ENCODE data around the gene A1BG.
"Not testable (repeated sequence)": the region's sequence is repeated elsewhere in the genome, so short reads cannot be mapped to it uniquely, and the experiment has no call there.

A1BG gene

DNA sequence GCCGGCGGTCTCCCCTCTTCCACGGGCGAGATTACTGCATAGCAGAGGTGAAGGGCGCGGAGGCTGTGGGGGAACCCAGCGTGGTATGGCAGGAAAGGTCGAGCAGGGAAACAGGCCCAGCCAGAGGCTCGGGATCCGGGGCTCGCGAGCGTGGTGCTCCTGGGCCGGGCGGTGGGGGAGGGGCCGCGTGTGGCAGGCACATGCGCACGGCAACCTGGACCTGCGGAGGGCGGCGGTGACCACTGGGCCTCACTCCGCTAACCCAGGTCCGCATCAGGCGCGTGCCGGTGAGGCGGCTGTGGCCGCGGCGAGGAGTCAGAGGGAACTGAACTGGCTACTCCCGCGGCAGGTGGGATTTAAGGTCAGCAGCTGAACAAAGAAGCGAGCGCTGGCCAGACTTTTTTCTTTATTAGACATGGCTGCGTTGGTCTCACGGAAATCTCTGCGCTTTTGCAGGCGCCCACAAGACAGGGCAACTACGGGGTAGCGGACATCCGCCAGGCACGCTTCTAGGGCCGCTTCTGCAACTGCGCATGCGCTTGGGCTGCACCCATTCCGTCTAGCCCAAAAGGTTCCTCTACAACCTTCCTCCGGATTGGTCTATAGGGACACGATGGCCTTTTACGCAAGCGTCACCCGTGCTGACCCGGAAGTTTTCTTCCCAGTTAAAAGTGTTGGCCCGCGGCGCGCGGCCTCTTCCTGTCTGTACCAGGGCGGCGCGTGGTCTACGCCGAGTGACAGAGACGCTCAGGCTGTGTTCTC lies 33.5 kb upstream of the A1BG start, which contains the start of gene RPS5:
Gene RPS5, plus strand, starts transcription at position 694 of the 762 bp plus-strand sequence. CDS start 869 bp downstream, outside the sequence.
- DNase-seq (ENCODE audit: extremely low read depth in 1 of 2, low read depth in 1 of 2): peak; percentile 89 to 92

DNA sequence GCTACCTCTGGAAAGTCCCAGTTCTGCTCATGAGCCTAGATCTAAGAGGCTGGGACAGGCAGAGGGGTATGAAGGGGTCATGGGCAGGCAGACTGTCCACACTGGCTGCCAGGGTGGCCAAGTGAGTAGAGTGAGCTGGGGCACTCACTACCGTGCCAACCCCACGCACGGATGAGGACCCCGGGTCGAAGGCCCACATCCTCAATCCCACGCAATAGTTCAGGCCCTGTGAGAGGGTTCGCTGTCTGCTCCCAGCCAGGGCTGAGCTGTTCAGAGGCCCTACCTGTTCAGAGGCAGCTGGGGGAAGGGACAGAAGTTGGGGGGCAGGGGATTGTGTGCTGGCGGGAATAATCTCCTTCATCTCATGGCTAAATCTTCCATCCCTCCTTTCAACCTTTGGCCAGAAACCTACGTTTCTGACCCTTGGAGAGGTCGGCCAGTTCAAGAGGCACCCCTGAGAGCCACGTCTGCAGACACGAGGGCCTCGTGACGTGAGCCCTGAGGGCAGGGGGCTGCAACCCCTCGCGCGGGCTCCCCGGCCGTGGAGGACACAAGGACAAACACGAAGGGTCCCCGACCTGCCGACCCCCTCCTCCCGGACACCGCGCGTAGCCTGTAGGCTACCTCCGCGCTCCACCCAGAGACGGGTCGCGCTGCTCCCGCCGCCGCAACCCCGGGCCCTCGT lies 32.7 kb upstream of the A1BG start:
- DNase-seq (ENCODE audit: extremely low read depth in 1 of 2, low read depth in 1 of 2): no peak

DNA sequence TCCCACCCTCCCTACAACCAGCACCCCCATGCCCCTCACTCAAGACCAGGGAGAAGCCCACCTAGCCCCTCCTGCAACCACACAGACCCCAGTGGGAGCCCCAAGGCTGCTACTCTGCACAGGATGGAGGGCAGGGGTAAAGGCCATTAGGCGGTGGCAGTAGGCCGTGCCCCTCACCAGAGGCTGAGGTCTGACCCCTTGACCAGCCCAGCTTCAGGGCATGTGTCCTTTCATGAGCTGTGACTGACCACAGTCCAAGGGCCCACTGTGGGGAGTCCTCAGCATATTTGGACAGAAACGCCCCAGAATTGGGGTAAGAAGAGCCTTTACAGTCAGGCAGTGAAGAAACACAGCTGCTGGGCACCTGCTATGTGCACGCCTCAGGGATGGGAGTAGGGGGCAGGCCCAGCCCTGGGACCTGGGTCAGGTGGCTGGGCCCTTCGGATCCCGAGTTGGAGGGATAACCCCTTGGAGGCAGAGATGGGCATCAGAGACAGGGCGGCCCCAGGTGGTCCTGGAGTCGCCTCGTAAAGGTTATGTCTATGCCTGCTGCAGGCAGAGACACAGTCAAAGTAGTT lies 32.1 kb upstream of the A1BG start:
- no peak for DNase-seq (ENCODE audit: extremely low read depth in 1 of 2, low read depth in 1 of 2)

DNA sequence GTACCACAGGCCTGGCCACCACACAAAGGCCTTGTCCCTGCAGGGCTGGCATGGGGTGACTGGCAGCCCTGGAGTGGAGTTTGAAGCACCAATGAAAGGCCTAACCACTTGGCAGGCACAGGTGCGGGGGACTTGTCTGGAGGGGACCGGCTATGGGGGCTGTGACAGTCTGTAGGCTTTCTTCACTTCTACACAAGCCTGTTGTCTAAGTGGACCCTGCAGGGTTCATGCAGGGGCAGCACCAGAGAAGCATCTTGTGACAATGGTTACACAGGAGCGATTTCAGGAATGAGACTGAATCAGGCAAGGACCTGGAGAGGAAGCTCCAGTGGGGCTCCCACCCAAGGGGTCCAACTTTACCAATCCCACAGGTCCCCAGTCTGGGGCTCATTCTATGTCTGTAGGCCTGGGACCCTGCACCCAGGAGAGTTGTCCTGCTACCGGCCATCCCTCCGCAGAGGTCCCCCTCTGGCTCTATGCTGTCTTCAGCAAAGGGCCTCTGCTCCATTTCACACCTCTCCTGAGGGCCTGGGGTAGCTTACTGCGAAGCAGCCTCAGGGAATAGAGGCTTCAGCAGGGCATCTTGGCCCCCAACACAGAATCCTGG lies 29.8 kb upstream of the A1BG start:
- no peak for DNase-seq (ENCODE audit: extremely low read depth in 1 of 2, low read depth in 1 of 2)

DNA sequence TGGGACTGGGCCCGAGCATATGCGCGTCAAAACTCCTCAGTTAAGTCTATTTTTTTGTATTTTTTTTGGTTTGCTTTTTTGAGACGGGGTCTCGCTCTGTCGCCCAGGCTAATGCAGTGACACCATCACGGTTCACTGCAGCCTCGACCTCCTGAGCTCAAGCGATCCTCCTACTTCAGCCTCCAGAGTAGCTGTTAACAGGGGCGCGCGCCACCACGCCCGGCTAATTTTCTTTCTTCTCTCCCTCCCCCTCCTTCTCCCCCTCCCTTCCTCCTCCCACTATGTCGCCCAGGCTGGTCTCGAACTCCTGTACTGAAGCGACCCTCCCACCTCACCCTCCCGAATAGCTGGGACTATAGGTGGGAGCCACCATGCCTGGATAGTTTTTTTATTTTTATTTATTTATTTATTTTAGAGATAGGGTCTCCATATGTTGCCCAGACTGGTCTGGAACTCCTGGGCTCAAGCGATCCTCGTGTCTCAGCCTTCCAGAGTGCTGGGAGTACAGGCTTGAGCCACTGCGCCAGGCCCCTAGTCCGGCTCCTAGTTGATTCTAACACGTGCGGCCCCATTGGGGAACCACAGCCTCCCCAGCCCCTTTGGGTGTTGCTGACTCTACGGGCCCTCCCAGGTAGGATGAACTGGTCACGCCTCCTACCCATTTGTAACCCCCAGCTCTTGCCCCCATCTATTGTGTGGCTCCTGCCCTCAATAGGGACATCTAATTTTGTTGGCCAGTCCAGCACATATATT lies 28.3 kb upstream of the A1BG start:
- no peak for DNase-seq (ENCODE audit: extremely low read depth in 1 of 2, low read depth in 1 of 2)

DNA sequence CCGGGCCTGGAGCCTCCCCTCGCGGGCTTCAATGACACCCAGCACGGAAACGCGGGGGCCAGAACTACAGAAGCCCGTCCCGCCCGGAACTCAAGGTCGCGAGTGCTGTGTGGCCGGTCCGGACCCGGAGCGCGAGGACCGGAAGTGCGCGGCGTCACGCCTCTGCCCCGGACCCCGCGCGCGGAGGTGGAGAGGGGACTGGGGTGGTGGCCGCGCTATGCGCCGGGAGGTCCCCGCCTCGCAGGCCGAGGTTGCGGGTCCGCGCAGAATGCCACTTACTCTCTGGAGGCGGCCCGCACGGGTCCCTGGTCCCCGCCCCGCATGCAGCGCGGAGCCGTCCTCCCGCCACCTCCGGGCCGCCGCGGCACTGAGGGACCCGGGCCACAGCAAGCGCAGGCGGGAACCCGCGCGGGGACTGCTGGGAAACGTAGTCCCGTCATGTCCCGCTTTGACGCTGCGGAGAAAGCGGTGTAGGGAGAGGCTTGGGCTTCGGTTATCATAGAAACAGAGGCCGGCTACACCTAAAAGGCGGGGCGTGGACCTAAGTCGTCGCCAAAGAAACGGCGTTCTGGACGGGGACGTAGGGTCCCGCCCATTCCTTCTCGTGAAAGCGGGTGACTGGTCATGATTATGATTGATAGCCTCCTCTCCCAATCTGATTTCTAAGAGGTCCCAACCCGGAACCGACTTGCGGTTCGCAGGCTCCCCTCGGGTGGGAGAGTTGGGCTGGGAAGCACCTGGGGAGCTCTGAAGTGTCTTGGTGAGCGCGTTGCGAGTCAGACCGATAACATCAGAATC lies 27.6 kb upstream of the A1BG start, which contains the start of gene ZNF837:
Gene ZNF837, minus strand, starts transcription at position 369 of the 798 bp plus-strand sequence. CDS start 11,698 bp downstream, outside the sequence.
- peak; percentile 95 to 96 for DNase-seq (ENCODE audit: extremely low read depth in 1 of 2, low read depth in 1 of 2)

DNA sequence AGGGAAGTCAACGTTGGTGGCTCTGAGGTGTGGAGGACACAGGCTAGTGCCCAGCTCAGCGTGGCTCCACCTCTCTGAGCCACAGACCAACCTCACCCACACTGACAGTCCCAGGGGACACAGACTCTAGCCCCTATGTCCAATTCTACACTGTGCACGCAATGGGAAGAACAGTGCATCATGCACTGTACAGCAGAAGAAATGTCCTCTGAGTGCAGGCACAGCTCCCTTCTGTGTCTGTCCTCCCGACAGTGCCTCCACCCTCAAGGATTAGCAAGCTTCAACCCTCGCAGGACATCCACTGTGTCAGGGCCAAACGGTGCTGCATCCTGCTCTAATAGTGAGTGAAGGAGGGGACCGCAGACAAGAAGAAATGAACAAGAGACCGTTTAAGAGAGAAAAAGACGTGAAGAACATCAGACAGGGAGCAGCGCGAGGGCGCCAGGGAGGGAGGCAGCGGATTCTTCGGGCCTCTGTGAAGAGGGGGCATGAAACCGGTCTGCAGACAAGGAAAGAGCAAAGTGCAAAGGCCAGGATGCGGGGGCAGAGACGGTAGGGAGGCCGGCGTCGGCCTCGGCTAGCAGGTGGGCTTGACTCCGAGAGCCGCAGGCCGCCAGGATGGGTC lies 26.9 kb upstream of the A1BG start:
- no peak for DNase-seq (ENCODE audit: extremely low read depth in 1 of 2, low read depth in 1 of 2)

DNA sequence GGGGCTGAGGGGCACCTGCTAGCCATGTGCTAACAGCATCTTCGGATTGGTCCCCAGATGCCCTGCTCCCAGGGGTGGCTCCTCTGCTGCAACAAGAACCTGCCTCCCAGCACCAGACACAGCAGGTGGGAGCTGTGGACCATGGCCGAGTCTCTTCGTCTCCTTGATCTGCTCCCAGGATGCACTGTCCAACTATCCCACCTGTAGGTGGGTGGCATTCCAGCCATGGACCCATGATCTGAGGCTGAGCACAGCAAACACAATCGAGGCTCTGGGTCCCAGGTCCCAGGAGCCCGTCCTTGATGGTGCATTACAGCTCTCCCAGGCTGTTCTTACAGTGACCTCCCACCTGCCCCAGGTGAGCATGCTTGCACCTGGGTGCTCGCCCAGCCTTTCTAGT lies 26.0 kb upstream of the A1BG start:
- no peak for DNase-seq (ENCODE audit: extremely low read depth in 1 of 2, low read depth in 1 of 2)

DNA sequence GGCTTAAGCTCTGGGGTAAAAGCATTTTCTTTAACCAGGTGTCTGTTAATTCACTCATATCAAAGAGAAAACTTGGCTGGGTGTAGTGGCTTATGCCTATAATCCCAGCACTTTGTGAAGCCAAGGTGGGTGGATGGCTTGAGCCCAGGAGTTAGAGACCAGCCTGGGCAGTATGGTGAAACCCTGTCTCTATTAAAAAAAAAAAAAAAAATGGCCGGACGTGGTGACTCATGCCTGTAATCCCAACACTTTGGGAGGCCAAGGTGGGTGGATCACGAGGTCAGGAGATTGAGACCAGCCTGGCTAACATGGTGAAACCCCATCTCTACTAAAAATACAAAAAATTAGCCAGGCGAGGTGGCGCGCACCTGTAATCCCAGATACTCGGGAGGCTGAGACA lies 23.4 kb upstream of the A1BG start:
- DNase-seq (ENCODE audit: extremely low read depth in 1 of 2, low read depth in 1 of 2): not testable (repeated sequence)

DNA sequence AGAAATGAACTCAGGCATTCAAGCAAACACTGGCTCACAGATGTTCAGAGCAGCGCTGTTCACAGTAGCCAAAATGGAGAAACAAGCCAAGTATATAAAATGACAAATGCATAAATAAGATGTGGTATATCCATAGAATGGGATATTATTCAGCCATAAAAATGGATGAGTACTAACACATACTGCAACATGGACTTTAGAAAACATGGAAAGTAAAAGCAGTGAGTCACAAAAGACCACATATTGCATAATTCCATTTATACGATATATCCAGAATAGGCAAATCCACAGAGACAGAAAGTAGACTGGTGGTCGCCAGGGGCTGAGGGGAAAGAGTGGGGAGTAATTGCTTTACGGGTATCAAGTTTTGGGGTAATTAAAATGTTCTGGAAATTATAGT lies 20.9 kb upstream of the A1BG start:
- no peak for DNase-seq (ENCODE audit: extremely low read depth in 1 of 2, low read depth in 1 of 2)

DNA sequence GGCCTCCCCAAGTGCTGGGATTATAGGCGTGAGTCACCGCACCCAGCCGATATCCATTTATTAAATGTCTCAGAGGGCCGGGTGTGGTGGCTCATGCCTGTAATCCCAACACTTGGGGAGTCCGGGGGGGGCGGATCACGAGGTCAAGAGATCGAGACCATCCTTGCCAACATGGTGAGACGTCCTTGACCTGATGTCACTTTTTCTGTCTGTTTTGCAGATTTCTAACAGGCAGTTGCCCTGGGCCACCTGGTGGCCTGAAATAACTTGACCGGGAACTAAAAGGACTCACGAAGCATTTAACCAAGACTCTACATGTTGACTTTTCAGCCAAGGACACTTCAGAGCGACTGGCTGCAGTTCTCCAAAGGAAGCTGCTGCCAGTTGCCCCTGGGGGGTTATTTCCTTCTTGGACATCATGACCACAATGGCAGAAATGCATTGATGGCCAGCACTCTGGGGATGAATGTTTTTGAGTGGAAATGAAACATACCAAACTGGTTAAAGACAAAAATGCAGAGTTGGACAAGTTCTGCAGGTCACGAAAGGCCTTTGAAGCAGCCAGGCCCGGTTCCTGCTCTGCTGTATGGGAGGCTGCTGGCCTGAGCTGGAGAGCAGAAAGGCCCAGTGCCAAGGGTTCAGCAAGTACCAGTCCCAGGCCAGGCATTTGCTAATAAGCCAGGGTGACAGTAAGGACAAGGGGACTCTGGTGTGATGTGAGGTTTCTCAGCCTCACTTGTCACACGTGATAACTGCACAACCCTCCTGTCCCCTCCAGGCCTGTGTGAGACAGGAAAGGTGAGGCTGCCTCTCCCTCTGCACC lies 19.2 kb upstream of the A1BG start:
- no peak for DNase-seq (ENCODE audit: extremely low read depth in 1 of 2, low read depth in 1 of 2)

DNA sequence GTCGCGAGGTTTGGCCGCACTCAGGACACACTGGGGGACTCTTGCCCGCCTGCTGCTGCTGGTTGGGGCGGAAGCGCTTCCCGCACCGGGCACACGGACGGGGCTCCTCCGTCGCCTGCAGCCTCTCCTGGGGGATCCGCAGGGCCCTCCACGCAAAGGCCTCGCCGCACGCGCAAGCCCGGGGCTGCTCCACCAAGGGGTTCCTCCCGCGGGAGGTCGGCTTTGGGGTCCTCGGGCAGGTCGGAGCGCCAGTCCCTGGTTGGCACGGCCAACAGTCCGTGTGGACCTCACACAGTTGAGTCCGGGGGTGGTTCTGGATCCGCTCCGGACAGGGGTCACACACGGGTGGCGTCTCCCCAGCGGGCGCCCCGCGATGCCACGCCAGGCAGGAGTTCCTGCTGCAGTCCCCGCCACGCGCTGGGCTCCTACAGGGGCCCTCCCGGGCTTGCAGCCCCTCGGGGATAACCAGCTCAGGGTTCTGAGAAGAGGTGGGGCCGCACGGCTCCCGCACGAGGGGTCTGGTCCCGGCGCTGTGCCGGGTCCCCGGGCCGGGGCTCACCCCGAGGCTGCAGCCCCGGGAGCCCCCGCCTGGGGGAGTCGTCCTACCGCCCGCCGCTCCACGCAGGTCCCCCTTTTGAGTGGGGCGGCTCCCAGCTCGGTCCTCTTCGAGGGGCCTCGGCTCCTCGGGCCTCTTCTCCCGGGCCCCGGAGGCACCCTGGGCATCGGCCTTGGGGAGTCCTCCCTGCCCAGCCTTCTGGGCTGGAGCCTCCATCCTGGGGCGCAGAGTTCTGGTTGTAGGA lies 15.5 kb upstream of the A1BG start:
- DNase-seq (ENCODE audit: extremely low read depth in 1 of 2, low read depth in 1 of 2): no peak

DNA sequence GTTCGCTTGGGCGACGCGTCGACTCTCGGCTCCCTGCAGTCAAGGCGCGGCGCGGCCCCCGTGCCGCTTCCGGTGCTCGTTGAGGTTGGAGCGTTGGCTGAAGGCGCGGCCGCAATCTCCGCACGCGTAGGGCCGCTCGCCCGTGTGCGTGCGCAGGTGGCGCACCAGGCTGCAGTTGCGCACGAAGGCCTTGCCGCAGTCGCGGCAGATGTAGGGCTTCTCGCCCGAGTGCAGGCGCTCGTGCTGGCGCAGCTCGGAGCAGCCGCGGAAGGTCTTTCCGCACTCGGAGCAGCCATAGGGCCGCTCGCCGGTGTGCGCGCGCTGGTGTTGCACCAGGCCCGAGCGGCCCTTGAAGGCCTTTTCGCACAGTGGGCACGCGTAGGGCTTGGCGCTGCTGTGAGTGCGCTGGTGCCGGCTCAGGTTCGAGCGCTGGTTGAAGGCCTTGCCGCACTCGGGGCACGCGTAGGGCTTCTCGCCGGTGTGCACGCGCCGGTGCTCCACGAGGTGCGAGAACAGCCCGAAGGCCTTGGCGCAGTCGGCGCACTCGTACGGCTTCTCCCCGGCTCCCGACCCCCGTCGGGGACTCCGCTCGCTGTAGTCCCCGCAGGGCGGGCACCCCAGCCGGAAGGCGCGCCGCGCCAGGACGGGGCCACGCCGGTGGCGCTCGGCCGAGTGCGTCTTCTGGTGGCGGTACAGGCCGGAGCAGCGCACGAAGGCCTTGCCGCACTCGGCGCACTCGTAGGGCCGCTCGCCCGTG lies 14.6 kb upstream of the A1BG start:
- DNase-seq (ENCODE audit: extremely low read depth in 1 of 2, low read depth in 1 of 2): no peak

DNA sequence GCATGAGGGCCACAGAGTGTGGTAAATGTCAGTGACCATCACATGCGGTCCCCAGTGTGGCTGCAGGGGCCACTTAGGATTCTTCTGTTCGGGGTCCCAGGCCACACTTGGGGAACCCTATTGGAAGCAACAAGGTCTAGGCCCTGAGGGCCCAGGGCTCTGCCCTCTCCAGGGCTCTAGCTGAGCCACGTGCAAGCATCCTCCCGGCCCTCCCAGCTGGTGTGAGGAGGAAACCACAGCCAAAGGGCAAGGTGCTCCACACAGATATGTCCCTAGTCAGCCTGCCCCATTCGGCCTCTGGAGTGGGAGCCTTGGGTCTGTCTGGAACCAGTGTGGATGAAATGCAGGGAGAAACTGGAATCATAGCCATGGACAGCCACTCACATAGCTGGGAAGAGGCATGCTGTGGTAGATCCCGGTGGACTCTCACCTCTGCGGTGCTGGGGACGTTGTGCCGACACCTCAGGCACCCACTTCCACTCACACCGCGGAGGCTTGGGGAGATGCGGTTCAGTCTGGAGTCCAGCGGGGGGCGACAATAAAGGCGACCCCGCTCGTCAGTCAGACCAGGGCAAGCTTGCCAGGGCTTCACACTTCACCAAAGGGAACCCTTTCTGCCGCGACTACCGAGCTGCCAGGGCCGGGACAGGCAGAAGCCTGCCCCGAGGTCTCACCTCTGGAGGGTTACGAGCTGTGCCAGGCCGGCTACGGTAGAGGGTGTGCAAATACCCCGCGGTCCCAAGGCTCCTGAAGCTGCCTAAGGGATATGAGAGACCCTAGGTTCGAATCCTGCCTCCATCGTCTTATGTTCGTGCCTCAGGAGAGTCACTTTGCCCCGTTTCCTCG lies 13.5 kb upstream of the A1BG start:
- no peak for DNase-seq (ENCODE audit: extremely low read depth in 1 of 2, low read depth in 1 of 2)

DNA sequence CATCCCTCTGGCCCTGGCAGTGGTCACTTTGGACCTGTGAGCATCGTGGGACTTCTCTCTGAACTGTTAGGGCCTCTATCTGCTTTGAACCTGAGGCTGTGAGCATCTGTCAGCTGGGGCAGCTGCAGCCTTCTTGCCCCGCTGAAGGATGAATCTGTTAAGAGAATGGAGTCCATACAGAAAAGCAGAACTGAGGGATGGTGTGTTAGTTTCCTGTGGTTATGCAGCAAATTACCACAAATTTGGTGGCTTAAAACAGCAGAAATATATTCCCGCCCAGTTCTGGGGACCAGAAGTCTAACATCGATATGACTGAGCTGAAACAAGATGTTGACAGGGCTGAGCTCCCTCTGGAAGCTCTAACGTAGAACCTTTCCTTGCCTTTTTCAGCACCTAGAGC lies 10.9 kb upstream of the A1BG start:
- no peak for DNase-seq (ENCODE audit: extremely low read depth in 1 of 2, low read depth in 1 of 2)

DNA sequence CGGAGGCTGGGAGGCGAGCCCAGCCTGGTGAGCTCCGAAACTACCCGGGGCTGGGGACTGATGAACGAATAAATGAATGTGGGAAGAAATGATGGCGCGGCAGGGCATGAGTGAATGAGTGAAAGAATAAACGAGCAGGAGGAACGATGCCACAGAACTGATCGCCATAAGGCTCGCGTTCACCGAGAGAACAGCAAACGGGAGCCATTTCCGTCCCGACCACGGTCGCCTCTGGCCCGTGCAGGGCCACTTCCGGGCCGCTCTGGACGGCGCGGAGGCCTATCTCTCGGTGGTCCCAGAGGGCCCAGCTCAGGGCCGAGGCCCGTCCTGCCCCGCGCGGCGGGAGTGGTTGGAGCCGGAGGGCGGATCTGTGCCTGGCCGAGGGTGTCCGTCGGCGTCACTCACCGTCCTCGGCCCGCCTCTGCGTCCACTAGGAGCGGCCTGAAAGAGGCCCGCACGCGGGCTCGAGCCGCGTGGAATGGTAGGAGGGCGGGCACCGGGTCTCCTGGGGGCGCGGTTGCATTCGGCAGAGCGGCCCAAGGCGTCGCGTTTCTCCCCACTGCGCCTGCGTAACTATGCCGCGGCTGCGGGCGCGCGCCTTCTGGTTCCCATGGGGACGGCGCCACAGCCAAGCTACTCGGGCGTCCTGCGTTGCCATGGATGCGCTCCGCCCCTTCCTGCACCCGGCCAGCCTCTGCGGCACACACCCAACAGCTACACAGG lies 9.1 kb upstream of the A1BG start, which contains the start of gene ZNF497:
Gene ZNF497, minus strand, starts transcription at position 480 of the 723 bp plus-strand sequence. CDS start 5,116 bp downstream, outside the sequence.
- peak; percentile 95 to 97 for DNase-seq (ENCODE audit: extremely low read depth in 1 of 2, low read depth in 1 of 2)
